Loucy (cell line): ENCODE results near the gene CHST11.

Source experiments
- H2AFZ ChIP-seq: fragments of 200-600 bp; sonication (generic); 2 replicates; pipeline ENCODE4 v1.6.0; 2016; ENCODE audit warnings: antibody characterized with exemption, mild to moderate bottlenecking, low read length, moderate library complexity
- H3F3A ChIP-seq: fragments of 200-600 bp; 2 replicates; pipeline ENCODE4 v1.6.0; 2016; ENCODE audit warnings: antibody characterized with exemption, low read depth, mild to moderate bottlenecking
- H3K27me3 ChIP-seq: fragments of 200-600 bp; sonication (generic); 2 replicates; pipeline ENCODE4 v1.6.1; 2014; ENCODE audit warnings: low read length, mild to moderate bottlenecking; ENCODE audit not compliant: insufficient read depth, poor library complexity, severe bottlenecking
- H3K36me3 ChIP-seq: fragments of 200-600 bp; sonication (generic); 2 replicates; pipeline ENCODE4 v1.6.1; 2016; ENCODE audit warnings: low read length; ENCODE audit not compliant: insufficient read depth
- H3K4me1 ChIP-seq: fragments of 200-600 bp; sonication (generic); 2 replicates; pipeline ENCODE4 v1.5.1; 2014; ENCODE audit warnings: low read length, mild to moderate bottlenecking; ENCODE audit not compliant: insufficient read depth, poor library complexity, severe bottlenecking
- H3K4me2 ChIP-seq: fragments of 200-600 bp; sonication (generic); 2 replicates; pipeline ENCODE4 v1.6.0; 2014; ENCODE audit warnings: antibody characterized with exemption, low read length, low read depth, mild to moderate bottlenecking; ENCODE audit not compliant: poor library complexity, severe bottlenecking
- H3K4me3 ChIP-seq: fragments of 200-600 bp; sonication (generic); 2 replicates; pipeline ENCODE4 v1.5.1; 2014; ENCODE audit warnings: low read length, mild to moderate bottlenecking, mixed read lengths; ENCODE audit not compliant: poor library complexity, severe bottlenecking
- H3K79me2 ChIP-seq: fragments of 200-600 bp; sonication (generic); 2 replicates; pipeline ENCODE4 v1.6.1; 2014; ENCODE audit warnings: low read length; ENCODE audit not compliant: insufficient read depth
- H3K9ac ChIP-seq: fragments of 200-600 bp; sonication (generic); 2 replicates; pipeline ENCODE4 v1.6.0; 2014; ENCODE audit warnings: mild to moderate bottlenecking, low read depth, low read length, moderate library complexity; ENCODE audit not compliant: poor library complexity, severe bottlenecking
- H3K9me2 ChIP-seq: fragments of 200-600 bp; sonication (generic); replicated peaks from 2 replicates; pipeline ENCODE4 v1.6.1; 2016; ENCODE audit warnings: low read depth, low read length, mixed read lengths
- H3K9me3 ChIP-seq: fragments of 200-600 bp; sonication (generic); 2 replicates; pipeline ENCODE4 v1.6.1; 2014; ENCODE audit warnings: mild to moderate bottlenecking, antibody characterized with exemption, low read length, low read depth; ENCODE audit not compliant: insufficient read depth
- H4K20me1 ChIP-seq: fragments of 200-600 bp; sonication (generic); 2 replicates; pipeline ENCODE4 v1.6.0; 2014; ENCODE audit warnings: antibody characterized with exemption, low read length, mild to moderate bottlenecking; ENCODE audit not compliant: insufficient read depth, poor library complexity, severe bottlenecking
- CTCF ChIP-seq: fragments of 200-600 bp; sonication (generic); conservative IDR thresholded peaks from 2 replicates; pipeline ENCODE4 v1.5.1; 2014; ENCODE audit warnings: mild to moderate bottlenecking, antibody characterized with exemption, low read length
- EZH2phosphoT487 ChIP-seq: fragments of 200-600 bp; IDR thresholded peaks from 2 replicates; pipeline ENCODE4 v1.6.1; 2018; ENCODE audit warnings: antibody characterized with exemption, mild to moderate bottlenecking, moderate library complexity, borderline replicate concordance

CHST11 gene

GRCh38 chr12:104809706-104810385 lies 353.1 kb downstream of the CHST11 start:
- H3K4me1 ChIP-seq, result no peaks in the 10 kb centered on the region
- H3K79me2 ChIP-seq, result no peaks in the 10 kb centered on the region
- no peaks in the 10 kb centered on the region for H3K9me3 ChIP-seq
- H3F3A ChIP-seq, result no peaks in the 10 kb centered on the region
- no peaks in the 10 kb centered on the region for H4K20me1 ChIP-seq
- no peaks in the 10 kb centered on the region for H3K9me2 ChIP-seq
- no peaks in the 10 kb centered on the region for H3K27me3 ChIP-seq
- TF ChIP-seq CTCF (no peak), EZH2phosphoT487 (no peak)
- H3K9ac ChIP-seq, result no peak overlapping the region
- H3K36me3 ChIP-seq, result no peaks in the 10 kb centered on the region
- H3K4me2 ChIP-seq, result no peak overlapping the region
- no peak overlapping the region for H2AFZ ChIP-seq
- H3K4me3 ChIP-seq, result no peak overlapping the region
